Panc1 (cell line): Measurements from ENCODE around the gene USP24. TPM values are rescaled to one million over a fixed set of nuclear protein-coding genes. Genes with fewer than 3 reads are reported as not detected.
"Not testable (repeated sequence)": the region's sequence is repeated elsewhere in the genome, so short reads cannot be mapped to it uniquely, and the experiment has no call there.

ENCODE experiments used
- ATAC-seq: fragments of 200-7000 bp; cut with Tn5 transposase; 2 replicates; pipeline ENCODE4 v1.9.1; 2020; ENCODE audit warnings: mild to moderate bottlenecking, moderate library complexity
- BruUV-seq: library from RNA; stranded (reverse); fragments of 400-500 nt; replicated peaks from 2 replicates; lab custom pipeline; 2021; lab: Mats Ljungman, UMichigan
- CTCF ChIA-PET: fragments of 300-600 bp; sonication (Branson Sonifier 250); formaldehyde crosslinking; loops from one replicate; lab custom pipeline; 2022; ENCODE audit warnings: antibody characterized with exemption; lab: Charles Lee
- POLR2A ChIA-PET: fragments of 300-600 bp; sonication (Branson Sonifier 250); formaldehyde crosslinking; loops from one replicate; lab custom pipeline; 2022; ENCODE audit warnings: antibody characterized with exemption; lab: Charles Lee
- DNase-seq: peaks from one replicate; pipeline ENCODE4 v3.0.0-alpha.2; 2010; ENCODE audit warnings: low read depth, low spot score
- H3K27ac ChIP-seq: 2 replicates; pipeline ENCODE4 v1.5.1; 2011; ENCODE audit warnings: mild to moderate bottlenecking, low read length, inconsistent platforms
- H3K27me3 ChIP-seq: fragments of 200-500 bp; sonication (Bioruptor generic); 2 replicates; pipeline ENCODE4 v1.6.0; 2014; ENCODE audit warnings: low read length, inconsistent platforms; ENCODE audit not compliant: control insufficient read depth, insufficient read depth
- H3K36me3 ChIP-seq: fragments of 200-500 bp; sonication (Bioruptor generic); 2 replicates; pipeline ENCODE4 v1.5.1; 2014; ENCODE audit warnings: inconsistent platforms, mild to moderate bottlenecking, low read length, moderate library complexity; ENCODE audit not compliant: control insufficient read depth, insufficient read depth
- H3K4me1 ChIP-seq: 2 replicates; pipeline ENCODE4 v1.5.1; 2011; ENCODE audit warnings: inconsistent platforms, mild to moderate bottlenecking, low read length, moderate library complexity; ENCODE audit not compliant: control insufficient read depth, insufficient read depth
- H3K4me3 ChIP-seq, 2 experiments: 2 replicates each; pipeline ENCODE4 v1.5.1; 2011 to 2012; ENCODE audit warnings: low read depth in 2 of 2, low read length in 2 of 2, mild to moderate bottlenecking in 2 of 2, inconsistent platforms in 1 of 2, moderate library complexity in 1 of 2
- H3K9me3 ChIP-seq: fragments of 200-500 bp; sonication (Bioruptor generic); 2 replicates; pipeline ENCODE4 v1.5.1; 2014; ENCODE audit warnings: low read depth, mild to moderate bottlenecking, inconsistent platforms, low read length, moderate library complexity; ENCODE audit not compliant: control insufficient read depth, insufficient read depth
- POLR2AphosphoS5 ChIP-seq: IDR thresholded peaks from 2 replicates; pipeline ENCODE4 v1.6.1; 2012; ENCODE audit warnings: mild to moderate bottlenecking, low read depth, low read length, moderate library complexity
- SIN3A ChIP-seq: IDR thresholded peaks from 2 replicates; pipeline ENCODE4 v1.6.1; 2012; ENCODE audit warnings: low read depth, mild to moderate bottlenecking, low read length, moderate library complexity, borderline replicate concordance; ENCODE audit not compliant: insufficient read depth
- TCF7L2 ChIP-seq: IDR thresholded peaks from 2 replicates; pipeline ENCODE4 v1.6.1; 2011; ENCODE audit warnings: mild to moderate bottlenecking, low read depth, low read length, inconsistent platforms
- in situ Hi-C: cut with HindIII; loops from 2 replicates; pipeline ENCODE4 v1.10.0; 2016; ENCODE audit warnings: low sequenced_read_pairs, low pct_unique_long_range_greater_than_20kb
- intact Hi-C: fragments of 100-400 bp; cut with micrococcal nuclease; formaldehyde crosslinking; loops from one replicate; pipeline ENCODE4 v1.10.0; 2022; ENCODE audit not compliant: unreplicated experiment
- total RNA-seq: library from RNA; stranded (reverse); gene quantifications from one replicate; pipeline ENCODE4 v1.2.1, GENCODE V29; 2021; ENCODE audit not compliant: unreplicated experiment
- TF ChIP-seq, protein P1 (sequence below): fragments of 450-650 bp; IDR thresholded peaks from 2 replicates; pipeline ENCODE4 v1.5.1; 2017; ENCODE audit warnings: mild to moderate bottlenecking
- TF ChIP-seq, protein P2 (sequence below), 2 experiments: IDR thresholded peaks; 2 replicates each; pipeline ENCODE4 v1.6.1; 2011 to 2012; ENCODE audit warnings: low read depth in 2 of 2, control low read depth in 1 of 2, low read length in 1 of 2, mild to moderate bottlenecking in 1 of 2, moderate library complexity in 1 of 2; ENCODE audit not compliant: insufficient read depth in 1 of 2

USP24 gene
- total RNA-seq, 1 experiment from 2014 or later, result 52.2 TPM

DNA sequence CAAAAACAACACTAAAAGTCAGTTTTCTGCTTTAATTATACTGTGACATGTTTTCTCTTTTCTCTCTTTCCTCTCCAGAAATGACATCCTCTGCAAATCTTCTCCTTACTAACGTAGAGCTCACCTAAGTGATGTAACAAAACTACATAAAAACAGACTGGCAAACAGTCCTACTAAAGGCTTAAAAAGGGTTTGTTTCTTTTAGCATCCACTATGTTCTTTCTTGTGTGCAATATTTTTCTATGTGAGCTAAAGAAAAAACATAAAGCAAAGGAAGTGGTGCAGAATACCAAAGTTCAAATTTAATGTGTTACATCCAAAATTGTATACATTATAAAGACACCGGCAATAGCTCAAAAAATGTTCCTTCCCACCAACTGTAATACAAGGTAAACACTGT lies 14.5 kb downstream of the USP24 start:
- BruUV-seq, result no TSS peak
- no peaks in the 10 kb centered on the region for H3K27me3 ChIP-seq
- in situ Hi-C loops, result no loop called here
- ChIA-PET CTCF (no interaction called here), POLR2A (no interaction called here)
- TF ChIP-seq, protein P1, sequence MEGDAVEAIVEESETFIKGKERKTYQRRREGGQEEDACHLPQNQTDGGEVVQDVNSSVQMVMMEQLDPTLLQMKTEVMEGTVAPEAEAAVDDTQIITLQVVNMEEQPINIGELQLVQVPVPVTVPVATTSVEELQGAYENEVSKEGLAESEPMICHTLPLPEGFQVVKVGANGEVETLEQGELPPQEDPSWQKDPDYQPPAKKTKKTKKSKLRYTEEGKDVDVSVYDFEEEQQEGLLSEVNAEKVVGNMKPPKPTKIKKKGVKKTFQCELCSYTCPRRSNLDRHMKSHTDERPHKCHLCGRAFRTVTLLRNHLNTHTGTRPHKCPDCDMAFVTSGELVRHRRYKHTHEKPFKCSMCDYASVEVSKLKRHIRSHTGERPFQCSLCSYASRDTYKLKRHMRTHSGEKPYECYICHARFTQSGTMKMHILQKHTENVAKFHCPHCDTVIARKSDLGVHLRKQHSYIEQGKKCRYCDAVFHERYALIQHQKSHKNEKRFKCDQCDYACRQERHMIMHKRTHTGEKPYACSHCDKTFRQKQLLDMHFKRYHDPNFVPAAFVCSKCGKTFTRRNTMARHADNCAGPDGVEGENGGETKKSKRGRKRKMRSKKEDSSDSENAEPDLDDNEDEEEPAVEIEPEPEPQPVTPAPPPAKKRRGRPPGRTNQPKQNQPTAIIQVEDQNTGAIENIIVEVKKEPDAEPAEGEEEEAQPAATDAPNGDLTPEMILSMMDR, result no peak
- TF ChIP-seq, protein P2, sequence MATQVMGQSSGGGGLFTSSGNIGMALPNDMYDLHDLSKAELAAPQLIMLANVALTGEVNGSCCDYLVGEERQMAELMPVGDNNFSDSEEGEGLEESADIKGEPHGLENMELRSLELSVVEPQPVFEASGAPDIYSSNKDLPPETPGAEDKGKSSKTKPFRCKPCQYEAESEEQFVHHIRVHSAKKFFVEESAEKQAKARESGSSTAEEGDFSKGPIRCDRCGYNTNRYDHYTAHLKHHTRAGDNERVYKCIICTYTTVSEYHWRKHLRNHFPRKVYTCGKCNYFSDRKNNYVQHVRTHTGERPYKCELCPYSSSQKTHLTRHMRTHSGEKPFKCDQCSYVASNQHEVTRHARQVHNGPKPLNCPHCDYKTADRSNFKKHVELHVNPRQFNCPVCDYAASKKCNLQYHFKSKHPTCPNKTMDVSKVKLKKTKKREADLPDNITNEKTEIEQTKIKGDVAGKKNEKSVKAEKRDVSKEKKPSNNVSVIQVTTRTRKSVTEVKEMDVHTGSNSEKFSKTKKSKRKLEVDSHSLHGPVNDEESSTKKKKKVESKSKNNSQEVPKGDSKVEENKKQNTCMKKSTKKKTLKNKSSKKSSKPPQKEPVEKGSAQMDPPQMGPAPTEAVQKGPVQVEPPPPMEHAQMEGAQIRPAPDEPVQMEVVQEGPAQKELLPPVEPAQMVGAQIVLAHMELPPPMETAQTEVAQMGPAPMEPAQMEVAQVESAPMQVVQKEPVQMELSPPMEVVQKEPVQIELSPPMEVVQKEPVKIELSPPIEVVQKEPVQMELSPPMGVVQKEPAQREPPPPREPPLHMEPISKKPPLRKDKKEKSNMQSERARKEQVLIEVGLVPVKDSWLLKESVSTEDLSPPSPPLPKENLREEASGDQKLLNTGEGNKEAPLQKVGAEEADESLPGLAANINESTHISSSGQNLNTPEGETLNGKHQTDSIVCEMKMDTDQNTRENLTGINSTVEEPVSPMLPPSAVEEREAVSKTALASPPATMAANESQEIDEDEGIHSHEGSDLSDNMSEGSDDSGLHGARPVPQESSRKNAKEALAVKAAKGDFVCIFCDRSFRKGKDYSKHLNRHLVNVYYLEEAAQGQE (IDR thresholded peaks at IDR 0.05; ENCODE audit: insufficient read depth in 1 of 2, low read depth in 2 of 2, low read length in 1 of 2), result no peak
- TF ChIP-seq SIN3A (no peak), TCF7L2 (no peak), POLR2AphosphoS5 (no peak)
- ATAC-seq (no peak), DNase-seq (no peak)
- H3K36me3 ChIP-seq, result no peaks in the 10 kb centered on the region
- H3K4me1 ChIP-seq, result peaks cover 32% of the 10 kb centered on the region
- no peaks in the 10 kb centered on the region for H3K9me3 ChIP-seq
- H3K27ac ChIP-seq, result no peak overlapping the region
- intact Hi-C loops, result no loop called here
- no peak overlapping the region for H3K4me3 ChIP-seq

DNA sequence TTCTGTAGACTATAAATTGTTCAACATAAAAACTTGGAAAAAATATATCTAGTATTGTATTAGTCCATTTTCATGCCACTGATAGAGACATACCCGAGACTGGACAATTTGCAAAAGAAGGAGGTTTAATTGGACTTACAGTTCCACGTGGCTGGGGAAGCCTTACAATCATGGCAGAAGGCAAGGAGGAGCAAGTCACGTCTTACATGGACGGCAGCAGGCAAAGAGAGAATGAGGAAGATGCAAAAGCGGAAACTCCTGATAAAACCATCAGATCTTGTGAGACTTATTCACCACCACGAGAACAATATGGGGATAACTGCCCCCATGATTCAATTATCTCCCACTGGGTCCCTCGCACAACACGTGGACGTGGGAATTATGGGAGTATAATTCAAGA lies 15.4 kb downstream of the USP24 start:
- DNase-seq, result not testable (repeated sequence)

DNA sequence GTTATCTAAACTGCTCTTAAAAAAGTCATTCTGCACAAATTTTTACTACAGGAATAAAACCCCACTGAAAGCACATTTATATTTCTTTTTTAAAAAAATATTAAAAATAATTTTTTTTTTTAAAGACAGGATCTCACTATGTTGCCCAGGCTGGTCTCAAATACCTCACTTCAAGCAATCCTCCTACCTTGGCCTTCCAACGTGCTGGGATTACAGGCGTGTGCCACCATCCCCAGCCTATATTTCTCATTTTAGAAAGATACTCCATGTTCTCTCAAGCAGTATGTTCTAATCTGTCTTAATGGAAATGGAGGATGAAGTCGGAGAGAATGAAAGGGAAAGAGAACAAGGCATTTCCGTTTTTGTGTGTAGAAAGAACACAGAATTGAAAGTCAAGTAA lies 17.1 kb downstream of the USP24 start:
- TF ChIP-seq, protein P1, result no peak
- no peak for TF ChIP-seq POLR2AphosphoS5
- no peak for TF ChIP-seq SIN3A
- TF ChIP-seq, protein P2 (IDR thresholded peaks at IDR 0.05; ENCODE audit: insufficient read depth in 1 of 2, low read depth in 2 of 2, low read length in 1 of 2), result no peak
- TF ChIP-seq TCF7L2, result no peak
- ChIA-PET CTCF (no interaction called here), POLR2A (interaction anchor here (0.5 kb wide), 1 partner anchor 37 kb away, joined by 5 read pairs; no protein-coding TSS in a partner anchor)
- DNase-seq (no peak), ATAC-seq (no peak)
- in situ Hi-C loops, result no loop called here
- intact Hi-C loops, result no loop called here
- H3K27me3 ChIP-seq, result no peaks in the 10 kb centered on the region
- H3K27ac ChIP-seq, result no peak overlapping the region
- no peaks in the 10 kb centered on the region for H3K9me3 ChIP-seq
- no peaks in the 10 kb centered on the region for H3K36me3 ChIP-seq
- no TSS peak for BruUV-seq
- H3K4me3 ChIP-seq, result no peak overlapping the region
- peaks cover 41% of the 10 kb centered on the region for H3K4me1 ChIP-seq

More for the DNA sequence above, 15.4 kb downstream of the USP24 start:
- H3K4me3 ChIP-seq, intact Hi-C loops, BruUV-seq, H3K9me3 ChIP-seq, in situ Hi-C loops, H3K27ac ChIP-seq, POLR2A ChIA-PET, H3K27me3 ChIP-seq, H3K36me3 ChIP-seq, CTCF ChIA-PET, ATAC-seq: not testable (repeated sequence)
- peaks cover 31% of the 10 kb centered on the region for H3K4me1 ChIP-seq
